Progenitor cell of endocrine pancreas (in vitro differentiated cells): ENCODE measurements around the gene ABCF1. TPM values are rescaled to one million over a fixed set of nuclear protein-coding genes. Genes with fewer than 3 reads are reported as not detected.

Experiments used
- DNase-seq: peaks from one replicate; pipeline ENCODE4 v3.0.0; 2021; ENCODE audit warnings: low spot score; ENCODE audit not compliant: unreplicated experiment
- H3K27ac Mint-ChIP-seq: 2 replicates; pipeline ENCODE4 v1.8.0; 2021; ENCODE audit warnings: mild to moderate bottlenecking, moderate library complexity, mixed read lengths
- H3K27me3 Mint-ChIP-seq: 2 replicates; pipeline ENCODE4 v1.8.0; 2021; ENCODE audit warnings: mixed read lengths
- H3K36me3 Mint-ChIP-seq: 2 replicates; pipeline ENCODE4 v1.8.0; 2022; ENCODE audit warnings: mixed read lengths; ENCODE audit not compliant: insufficient read depth
- H3K4me1 Mint-ChIP-seq: 2 replicates; pipeline ENCODE4 v1.8.0; 2021; ENCODE audit warnings: low read depth, mixed read lengths
- H3K4me3 Mint-ChIP-seq: 2 replicates; pipeline ENCODE4 v1.8.0; 2021; ENCODE audit warnings: low read depth, mild to moderate bottlenecking, moderate library complexity, mixed read lengths
- H3K9me3 Mint-ChIP-seq: 2 replicates; pipeline ENCODE4 v1.8.0; 2021; ENCODE audit warnings: low read depth, mixed read lengths
- total RNA-seq: library from RNA; stranded (reverse); gene quantifications from 2 replicates; pipeline ENCODE4 v1.2.1, GENCODE V29; 2021
- TF ChIP-seq, protein P1 (sequence below): fragments of 200-600 bp; sonication (generic); IDR thresholded peaks from one replicate; pipeline ENCODE4 v1.5.0; 2021; ENCODE audit warnings: antibody characterized with exemption, mild to moderate bottlenecking; ENCODE audit not compliant: unreplicated experiment

Gene ABCF1
- total RNA-seq, 1 donor from 2014 or later, result 72.0 TPM

DNA sequence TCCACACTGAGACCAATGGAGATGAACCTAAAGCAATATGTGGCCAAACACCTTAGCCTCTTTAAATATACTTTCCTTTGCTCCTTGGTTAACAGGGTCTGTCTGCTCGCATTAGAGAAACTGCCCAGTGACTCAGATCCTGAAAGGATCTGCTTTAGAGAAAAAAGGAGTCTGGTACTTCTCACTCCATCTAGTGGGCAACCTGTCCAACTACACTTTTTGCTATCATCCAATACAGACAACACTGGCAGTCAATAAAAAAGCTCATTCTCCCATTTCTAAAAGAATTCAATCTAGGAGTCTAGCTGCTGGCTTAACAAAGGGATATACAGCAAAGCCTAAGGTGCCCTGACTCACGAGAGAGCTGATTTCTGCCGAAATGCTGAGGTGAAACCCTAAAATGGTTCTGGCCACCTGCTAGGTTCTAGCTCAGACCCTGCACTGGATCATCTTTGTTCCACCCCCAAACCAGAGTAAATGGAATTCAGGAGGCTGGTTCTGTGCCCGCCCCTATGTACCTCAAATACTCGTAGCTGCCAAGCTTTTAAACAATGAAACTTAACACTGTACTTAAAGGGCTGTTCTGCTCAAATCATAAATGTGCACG, 26.5 kb upstream of the ABCF1 start:
- peaks cover 3% of the 10 kb centered on the region for H3K4me1 Mint-ChIP-seq
- no peak overlapping the region for H3K27ac Mint-ChIP-seq
- TF ChIP-seq, protein P1, sequence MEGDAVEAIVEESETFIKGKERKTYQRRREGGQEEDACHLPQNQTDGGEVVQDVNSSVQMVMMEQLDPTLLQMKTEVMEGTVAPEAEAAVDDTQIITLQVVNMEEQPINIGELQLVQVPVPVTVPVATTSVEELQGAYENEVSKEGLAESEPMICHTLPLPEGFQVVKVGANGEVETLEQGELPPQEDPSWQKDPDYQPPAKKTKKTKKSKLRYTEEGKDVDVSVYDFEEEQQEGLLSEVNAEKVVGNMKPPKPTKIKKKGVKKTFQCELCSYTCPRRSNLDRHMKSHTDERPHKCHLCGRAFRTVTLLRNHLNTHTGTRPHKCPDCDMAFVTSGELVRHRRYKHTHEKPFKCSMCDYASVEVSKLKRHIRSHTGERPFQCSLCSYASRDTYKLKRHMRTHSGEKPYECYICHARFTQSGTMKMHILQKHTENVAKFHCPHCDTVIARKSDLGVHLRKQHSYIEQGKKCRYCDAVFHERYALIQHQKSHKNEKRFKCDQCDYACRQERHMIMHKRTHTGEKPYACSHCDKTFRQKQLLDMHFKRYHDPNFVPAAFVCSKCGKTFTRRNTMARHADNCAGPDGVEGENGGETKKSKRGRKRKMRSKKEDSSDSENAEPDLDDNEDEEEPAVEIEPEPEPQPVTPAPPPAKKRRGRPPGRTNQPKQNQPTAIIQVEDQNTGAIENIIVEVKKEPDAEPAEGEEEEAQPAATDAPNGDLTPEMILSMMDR, result peak; percentile 71
- peaks cover 15% of the 10 kb centered on the region for H3K36me3 Mint-ChIP-seq
- no peaks in the 10 kb centered on the region for H3K9me3 Mint-ChIP-seq
- no peak overlapping the region for H3K4me3 Mint-ChIP-seq
- H3K27me3 Mint-ChIP-seq, result peaks cover 16% of the 10 kb centered on the region
- DNase-seq, result no peak

GRCh38 chr6:30547454-30547853, 23.8 kb upstream of the ABCF1 start:
- Mint-ChIP-seq H3K36me3 (peaks cover 27% of the 10 kb centered on the region), H3K27ac (no peak overlapping the region), H3K27me3 (peaks cover 8% of the 10 kb centered on the region), H3K9me3 (no peaks in the 10 kb centered on the region), H3K4me3 (no peak overlapping the region), H3K4me1 (no peaks in the 10 kb centered on the region)
- no peak for DNase-seq
- TF ChIP-seq, protein P1, result no peak

- Mint-ChIP-seq H3K27me3 (no peaks in the 10 kb centered on the region), H3K4me3 (no peak overlapping the region), H3K27ac (no peak overlapping the region), H3K36me3 (peaks cover 33% of the 10 kb centered on the region), H3K9me3 (no peaks in the 10 kb centered on the region), H3K4me1 (no peaks in the 10 kb centered on the region)
- DNase-seq, result no peak
- TF ChIP-seq, protein P1, result no peak
Measured at GRCh38 chr6:30548375-30548774, 22.9 kb upstream of the ABCF1 start.

DNA sequence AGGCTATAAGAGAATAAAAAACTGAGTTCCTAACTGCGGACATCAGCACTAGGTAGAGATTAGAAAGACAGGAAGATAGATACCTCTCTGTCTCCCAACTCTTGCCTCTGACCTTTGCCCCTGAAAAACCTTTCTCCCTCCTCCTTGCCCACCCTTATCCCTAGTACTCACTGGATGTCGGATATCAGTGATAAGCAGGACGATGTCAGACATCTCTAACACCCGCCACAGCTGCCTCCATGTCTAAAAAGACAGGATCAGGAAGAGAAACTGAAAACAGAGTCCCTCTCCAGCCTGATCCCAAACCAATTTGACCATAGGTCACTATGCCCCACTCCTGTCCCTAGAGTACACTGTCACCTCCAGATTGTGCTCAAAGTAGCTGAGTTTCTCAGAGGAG, 16.8 kb upstream of the ABCF1 start:
- DNase-seq, result no peak
- H3K27me3 Mint-ChIP-seq, result no peaks in the 10 kb centered on the region
- TF ChIP-seq, protein P1, result no peak
- H3K27ac Mint-ChIP-seq, result no peak overlapping the region
- H3K4me3 Mint-ChIP-seq, result peak overlapping the region; percentile 96
- peaks cover 20% of the 10 kb centered on the region for H3K4me1 Mint-ChIP-seq
- H3K9me3 Mint-ChIP-seq, result no peaks in the 10 kb centered on the region
- peaks cover 22% of the 10 kb centered on the region for H3K36me3 Mint-ChIP-seq

DNA sequence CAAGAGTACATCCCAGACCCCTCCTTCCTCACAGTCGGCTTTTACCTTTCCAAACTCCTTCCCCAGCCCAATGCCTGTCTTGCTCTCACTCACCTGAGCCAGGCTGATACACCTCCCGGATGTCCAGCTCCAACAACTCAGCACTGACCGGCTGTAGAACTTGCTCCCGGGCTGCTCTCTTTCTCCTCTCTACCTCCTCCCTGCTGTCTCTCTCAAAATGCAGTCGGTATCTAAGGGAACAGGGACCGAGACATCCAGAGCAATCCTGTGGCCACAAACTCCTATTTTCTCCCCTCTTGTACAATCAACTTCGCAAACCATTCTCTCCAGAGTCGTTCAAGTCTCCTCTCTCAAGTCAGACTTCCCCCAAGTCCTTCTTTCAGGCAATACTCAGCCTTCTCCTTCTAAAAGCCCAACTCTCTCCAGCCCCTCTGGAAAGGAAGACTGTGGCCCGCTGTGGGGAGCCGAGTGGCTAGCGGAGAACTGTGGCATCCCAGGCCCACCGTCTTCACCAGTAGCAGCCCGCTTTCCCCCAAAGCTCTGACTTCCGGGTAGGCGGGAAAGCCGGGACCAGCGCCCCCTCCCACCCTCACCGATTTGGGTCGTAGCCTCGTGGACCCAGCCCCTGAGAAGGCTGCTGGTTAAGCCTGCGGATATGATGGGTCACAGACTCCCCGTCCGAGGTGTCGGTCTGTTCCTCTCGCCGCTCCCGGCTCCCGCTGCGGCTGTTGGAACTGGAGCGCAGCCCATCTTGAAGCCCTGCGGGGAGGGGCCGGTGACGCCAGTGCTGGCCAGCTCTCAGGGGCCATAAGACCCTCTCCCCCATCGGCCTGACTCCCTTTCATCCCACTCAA, 16.1 kb upstream of the ABCF1 start:
- Mint-ChIP-seq H3K4me3 (peak overlapping the region; percentile 96), H3K27ac (peak overlapping the region; percentile 99), H3K27me3 (no peaks in the 10 kb centered on the region), H3K9me3 (no peaks in the 10 kb centered on the region), H3K36me3 (peaks cover 19% of the 10 kb centered on the region), H3K4me1 (peaks cover 20% of the 10 kb centered on the region)
- peak; percentile 24 for DNase-seq
- TF ChIP-seq, protein P1, result no peak
